Measurements from ENCODE around the gene PAK1. TPM values are rescaled to one million over a fixed set of nuclear protein-coding genes. Genes with fewer than 3 reads are reported as not detected.
A peak's percentile ranks its signal among the peaks of the same experiment; 100 is the strongest.

The PAK1 gene
- polyA plus RNA-seq, 1 donor, result 81.0 TPM

DNA sequence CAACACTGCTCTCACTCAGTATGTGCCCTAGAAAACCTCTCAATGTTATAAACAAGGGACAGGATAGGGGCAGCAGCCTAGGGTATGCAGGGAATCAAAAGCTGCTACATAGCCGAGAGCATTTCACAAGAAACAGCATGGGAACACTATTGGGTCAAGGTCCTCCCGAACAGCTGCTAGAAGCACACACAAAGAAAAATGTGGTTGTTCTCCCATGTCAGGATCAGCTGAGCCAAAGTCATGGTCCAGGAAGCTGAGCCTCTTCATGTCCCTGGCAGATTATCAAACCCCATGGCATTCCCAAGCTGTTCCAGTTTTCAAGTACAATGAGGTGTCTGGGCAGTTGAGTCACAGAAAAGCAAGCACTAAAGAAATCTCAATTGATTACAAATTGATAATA is 151.4 kb downstream of the PAK1 start:
- no peaks in the 10 kb centered on the region for H3K9me3 ChIP-seq (ENCODE audit: control insufficient read depth, low read depth, low read length)
- H3K4me1 ChIP-seq (ENCODE audit: control insufficient read depth, insufficient read depth, low read length), result no peaks in the 10 kb centered on the region
- no peak overlapping the region for H3K27ac ChIP-seq (ENCODE audit: low read length)
- H3K4me3 ChIP-seq (ENCODE audit: low read length), result no peak overlapping the region
- DNase-seq, result no peak
- H3K36me3 ChIP-seq (ENCODE audit: control insufficient read depth, insufficient read depth, low read length), result peaks cover 30% of the 10 kb centered on the region
- no CpG with 5 or more reads among the region's 2 CpGs for WGBS (ENCODE audit: insufficient coverage, low lambda C conversion rate)
- H3K27me3 ChIP-seq (ENCODE audit: control insufficient read depth, insufficient read depth, low read length), result no peaks in the 10 kb centered on the region

DNA sequence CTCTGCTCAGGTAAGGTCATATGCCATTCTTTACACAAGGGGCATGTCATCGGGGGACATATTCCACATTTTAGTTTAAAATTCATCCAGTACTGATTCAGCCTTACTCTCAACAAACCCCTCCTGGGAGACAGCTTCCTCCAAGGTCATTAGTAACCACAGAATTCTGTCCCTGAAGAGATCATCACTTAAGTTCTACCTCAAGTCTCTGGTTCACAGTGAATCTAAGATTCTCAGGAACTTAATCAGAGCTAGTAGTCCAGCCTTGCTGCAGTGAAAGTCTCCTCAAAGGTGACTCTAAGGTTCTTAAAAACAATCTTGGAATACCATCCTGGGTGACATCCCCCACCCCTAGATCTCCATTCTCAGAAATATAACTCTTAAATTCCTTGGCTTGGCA is 153.5 kb downstream of the PAK1 start:
- H3K27me3 ChIP-seq (ENCODE audit: control insufficient read depth, insufficient read depth, low read length), result no peaks in the 10 kb centered on the region
- no peak overlapping the region for H3K27ac ChIP-seq (ENCODE audit: low read length)
- no peak for DNase-seq
- no peaks in the 10 kb centered on the region for H3K9me3 ChIP-seq (ENCODE audit: control insufficient read depth, low read depth, low read length)
- no peaks in the 10 kb centered on the region for H3K4me1 ChIP-seq (ENCODE audit: control insufficient read depth, insufficient read depth, low read length)
- peaks cover 18% of the 10 kb centered on the region for H3K36me3 ChIP-seq (ENCODE audit: control insufficient read depth, insufficient read depth, low read length)
- WGBS (ENCODE audit: insufficient coverage, low lambda C conversion rate), result 60% methylated on average over 1 of the region's 1 CpG
- H3K4me3 ChIP-seq (ENCODE audit: low read length), result no peak overlapping the region

DNA sequence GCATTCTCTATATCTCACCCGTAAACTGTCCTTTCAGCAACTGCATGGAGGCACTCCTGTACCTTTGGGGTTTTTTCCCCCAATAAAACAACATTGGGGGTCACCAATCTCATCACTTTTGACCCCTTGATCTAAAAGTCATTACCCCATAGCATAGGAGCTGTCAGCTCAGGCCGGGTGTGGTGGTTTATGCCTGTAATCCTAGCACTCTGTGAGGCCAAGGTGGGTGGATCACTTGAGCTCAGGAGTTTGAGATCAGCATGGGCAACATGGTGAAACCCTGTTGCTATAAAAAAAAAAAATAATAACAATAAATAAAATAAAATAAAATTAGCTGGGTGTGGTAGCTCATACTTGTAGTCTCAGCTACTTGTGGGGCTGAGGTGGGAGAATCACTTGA is 155.3 kb downstream of the PAK1 start:
- Histone ChIP-seq H3K27ac (ENCODE audit: low read length) (no peak overlapping the region), H3K36me3 (ENCODE audit: control insufficient read depth, insufficient read depth, low read length) (peaks cover 15% of the 10 kb centered on the region), H3K27me3 (ENCODE audit: control insufficient read depth, insufficient read depth, low read length) (no peaks in the 10 kb centered on the region), H3K4me3 (ENCODE audit: low read length) (no peak overlapping the region), H3K9me3 (ENCODE audit: control insufficient read depth, low read depth, low read length) (no peaks in the 10 kb centered on the region), H3K4me1 (ENCODE audit: control insufficient read depth, insufficient read depth, low read length) (no peaks in the 10 kb centered on the region)
- WGBS (ENCODE audit: insufficient coverage, low lambda C conversion rate), result 100% methylated on average over 1 of the region's 2 CpGs
- DNase-seq, result no peak

DNA sequence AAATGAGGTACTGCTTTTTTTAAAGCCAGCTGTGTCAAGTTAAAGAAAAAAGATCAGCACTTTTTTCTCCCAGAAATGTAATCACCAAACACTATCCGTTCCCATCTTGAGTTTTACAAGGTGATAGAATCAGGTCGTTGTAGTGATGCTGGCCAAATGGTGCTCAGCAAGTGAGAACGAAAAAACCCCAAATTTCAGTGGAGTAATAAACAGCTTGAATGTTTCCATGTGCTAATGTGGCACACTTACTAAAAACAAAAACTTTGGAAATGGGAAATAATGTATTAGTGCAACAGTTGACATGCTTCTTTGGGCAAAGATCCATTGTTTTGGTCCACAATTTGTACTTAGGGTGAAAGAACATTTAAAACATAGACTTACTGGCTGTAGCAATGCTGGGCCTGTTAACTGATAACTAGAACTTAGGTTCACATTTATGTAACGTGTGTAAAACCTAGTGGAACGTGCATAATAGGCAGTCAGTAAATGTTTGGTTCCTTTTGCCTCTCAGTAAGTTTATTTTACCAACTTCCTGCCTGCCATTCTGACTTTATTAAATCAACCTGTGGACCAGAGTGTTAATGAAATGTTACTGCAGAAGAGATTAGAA is 157.1 kb downstream of the PAK1 start:
- Histone ChIP-seq H3K4me1 (ENCODE audit: control insufficient read depth, insufficient read depth, low read length) (no peaks in the 10 kb centered on the region), H3K27ac (ENCODE audit: low read length) (no peak overlapping the region), H3K9me3 (ENCODE audit: control insufficient read depth, low read depth, low read length) (no peaks in the 10 kb centered on the region), H3K4me3 (ENCODE audit: low read length) (no peak overlapping the region), H3K36me3 (ENCODE audit: control insufficient read depth, insufficient read depth, low read length) (peaks cover 4% of the 10 kb centered on the region), H3K27me3 (ENCODE audit: control insufficient read depth, insufficient read depth, low read length) (no peaks in the 10 kb centered on the region)
- DNase-seq, result no peak
- WGBS (ENCODE audit: insufficient coverage, low lambda C conversion rate), result 47% methylated on average over 3 of the region's 5 CpGs

DNA sequence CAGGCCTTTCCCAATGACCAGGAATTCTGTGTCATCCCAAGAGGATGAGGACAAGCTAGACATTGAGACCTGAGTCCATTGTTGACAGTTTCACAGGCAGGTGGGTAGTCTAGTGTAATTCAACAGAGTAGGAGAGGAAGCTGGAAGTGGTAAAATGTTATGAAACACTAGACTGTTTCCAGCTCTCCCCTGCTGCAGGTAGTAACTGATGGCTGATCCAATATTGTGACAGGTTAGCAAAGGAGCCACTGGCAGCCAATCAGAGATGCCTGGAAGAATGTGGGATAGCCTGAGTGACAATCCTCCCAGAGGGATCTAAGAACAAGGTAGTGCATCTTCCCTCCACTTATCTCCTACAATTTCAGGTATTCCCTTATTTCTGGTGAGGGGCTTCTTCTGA is 161.8 kb downstream of the PAK1 start:
- H3K27me3 ChIP-seq (ENCODE audit: control insufficient read depth, insufficient read depth, low read length), result no peaks in the 10 kb centered on the region
- H3K27ac ChIP-seq (ENCODE audit: low read length), result no peak overlapping the region
- no peak for DNase-seq
- no peak overlapping the region for H3K4me3 ChIP-seq (ENCODE audit: low read length)
- H3K36me3 ChIP-seq (ENCODE audit: control insufficient read depth, insufficient read depth, low read length), result no peaks in the 10 kb centered on the region
- peaks cover 7% of the 10 kb centered on the region for H3K4me1 ChIP-seq (ENCODE audit: control insufficient read depth, insufficient read depth, low read length)
- no peaks in the 10 kb centered on the region for H3K9me3 ChIP-seq (ENCODE audit: control insufficient read depth, low read depth, low read length)

DNA sequence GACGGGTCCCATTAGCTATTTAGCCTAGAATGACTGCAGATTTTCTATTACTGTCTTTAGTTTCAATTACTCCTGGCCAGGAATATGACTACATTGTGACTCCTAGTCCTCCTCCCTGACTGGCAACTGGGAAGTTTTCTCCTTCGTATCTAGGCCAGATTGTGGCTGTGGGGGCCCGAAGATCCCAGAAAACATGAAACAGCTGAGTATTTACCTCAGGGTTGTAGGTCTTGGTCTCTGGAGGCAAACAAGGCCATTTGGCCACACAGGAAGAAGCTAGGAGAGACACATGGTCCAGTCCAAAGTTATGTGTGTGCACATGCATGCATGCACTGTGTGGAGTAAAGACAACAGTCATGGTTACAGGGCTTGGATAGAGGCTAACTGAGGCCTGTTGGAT is 162.2 kb downstream of the PAK1 start:
- H3K27ac ChIP-seq (ENCODE audit: low read length), result no peak overlapping the region
- DNase-seq, result no peak
- no CpG with 5 or more reads among the region's 3 CpGs for WGBS (ENCODE audit: insufficient coverage, low lambda C conversion rate)
- no peaks in the 10 kb centered on the region for H3K36me3 ChIP-seq (ENCODE audit: control insufficient read depth, insufficient read depth, low read length)
- no peak overlapping the region for H3K4me3 ChIP-seq (ENCODE audit: low read length)
- no peaks in the 10 kb centered on the region for H3K27me3 ChIP-seq (ENCODE audit: control insufficient read depth, insufficient read depth, low read length)
- H3K4me1 ChIP-seq (ENCODE audit: control insufficient read depth, insufficient read depth, low read length), result peaks cover 7% of the 10 kb centered on the region
- no peaks in the 10 kb centered on the region for H3K9me3 ChIP-seq (ENCODE audit: control insufficient read depth, low read depth, low read length)

DNA sequence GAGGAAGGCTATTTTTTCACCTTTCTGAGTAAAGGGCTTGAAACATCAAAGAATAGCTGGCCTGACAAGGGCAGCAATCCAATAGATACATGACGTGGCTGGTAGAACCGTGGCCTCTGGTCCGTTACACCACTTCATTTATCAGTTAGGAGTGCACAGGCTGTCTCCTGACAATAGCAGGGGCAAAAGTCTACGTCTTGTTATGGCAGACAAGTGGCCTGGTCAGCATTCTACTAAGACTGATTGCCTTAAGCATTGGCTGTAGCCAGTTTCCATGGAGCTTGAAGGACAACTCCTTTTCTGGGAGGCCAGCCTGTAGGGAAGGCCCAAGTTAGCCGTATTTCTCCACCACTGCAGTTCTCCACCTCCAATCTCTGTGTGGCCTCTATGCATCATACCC is 163.2 kb downstream of the PAK1 start:
- Histone ChIP-seq H3K4me3 (ENCODE audit: low read length) (no peak overlapping the region), H3K27me3 (ENCODE audit: control insufficient read depth, insufficient read depth, low read length) (no peaks in the 10 kb centered on the region), H3K9me3 (ENCODE audit: control insufficient read depth, low read depth, low read length) (no peaks in the 10 kb centered on the region), H3K27ac (ENCODE audit: low read length) (peak overlapping the region; percentile 62), H3K36me3 (ENCODE audit: control insufficient read depth, insufficient read depth, low read length) (no peaks in the 10 kb centered on the region), H3K4me1 (ENCODE audit: control insufficient read depth, insufficient read depth, low read length) (peaks cover 7% of the 10 kb centered on the region)
- no CpG with 5 or more reads among the region's 5 CpGs for WGBS (ENCODE audit: insufficient coverage, low lambda C conversion rate)
- peak; percentile 78 to 86 for DNase-seq

DNA sequence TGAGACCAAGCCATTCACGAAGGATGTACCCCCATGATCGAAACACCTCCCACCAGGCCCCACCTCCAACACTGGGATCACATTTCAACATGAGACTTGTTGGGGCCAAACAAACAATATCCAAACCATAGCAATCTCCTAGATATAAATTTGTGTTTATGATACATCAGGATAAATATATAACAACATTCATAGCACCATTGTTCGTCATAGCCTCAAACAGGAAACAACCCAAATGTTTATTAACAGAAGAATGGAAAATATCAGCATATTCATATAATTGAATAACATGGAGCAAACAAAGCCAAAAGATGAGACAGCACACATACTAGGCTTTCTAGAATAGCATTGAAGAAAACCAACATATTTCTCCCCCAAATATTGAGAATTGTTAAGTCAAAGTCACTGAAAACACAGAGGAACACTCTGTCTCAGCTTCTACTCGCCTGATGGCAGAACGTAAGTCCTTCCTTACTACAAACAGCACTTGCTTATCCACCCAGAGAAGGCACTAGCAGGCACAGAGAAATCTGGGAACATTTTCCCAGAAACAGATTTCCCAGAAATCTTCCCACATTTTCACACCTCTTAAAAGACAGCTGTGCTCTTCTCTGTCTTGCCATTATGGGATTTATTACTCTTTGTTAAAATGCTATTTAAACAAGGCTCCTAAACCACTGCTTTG is 164.4 kb downstream of the PAK1 start:
- H3K4me3 ChIP-seq (ENCODE audit: low read length), result no peak overlapping the region
- no CpG with 5 or more reads among the region's 5 CpGs for WGBS (ENCODE audit: insufficient coverage, low lambda C conversion rate)
- peaks cover 7% of the 10 kb centered on the region for H3K4me1 ChIP-seq (ENCODE audit: control insufficient read depth, insufficient read depth, low read length)
- H3K36me3 ChIP-seq (ENCODE audit: control insufficient read depth, insufficient read depth, low read length), result no peaks in the 10 kb centered on the region
- H3K9me3 ChIP-seq (ENCODE audit: control insufficient read depth, low read depth, low read length), result no peaks in the 10 kb centered on the region
- no peak overlapping the region for H3K27ac ChIP-seq (ENCODE audit: low read length)
- no peak for DNase-seq
- H3K27me3 ChIP-seq (ENCODE audit: control insufficient read depth, insufficient read depth, low read length), result no peaks in the 10 kb centered on the region

DNA sequence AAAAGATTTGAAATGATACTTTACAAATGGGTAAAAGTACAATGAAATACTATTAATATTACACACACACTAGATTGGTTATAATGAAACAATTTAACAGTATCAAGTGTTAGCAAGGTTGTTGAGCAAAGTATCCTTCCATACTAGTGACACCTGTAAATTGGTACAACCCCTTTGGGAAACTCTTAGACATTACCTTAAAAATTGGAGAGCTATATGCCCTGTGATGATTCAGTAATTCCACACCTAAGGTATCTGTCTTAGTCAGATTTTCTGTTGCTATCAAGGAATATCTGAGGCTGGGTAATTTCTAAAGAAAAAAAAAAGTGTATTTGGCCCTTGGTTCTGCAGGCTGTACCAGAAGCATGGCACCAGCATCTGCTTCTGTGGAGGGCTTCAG is 165.1 kb downstream of the PAK1 start:
- H3K9me3 ChIP-seq (ENCODE audit: control insufficient read depth, low read depth, low read length), result no peaks in the 10 kb centered on the region

DNA sequence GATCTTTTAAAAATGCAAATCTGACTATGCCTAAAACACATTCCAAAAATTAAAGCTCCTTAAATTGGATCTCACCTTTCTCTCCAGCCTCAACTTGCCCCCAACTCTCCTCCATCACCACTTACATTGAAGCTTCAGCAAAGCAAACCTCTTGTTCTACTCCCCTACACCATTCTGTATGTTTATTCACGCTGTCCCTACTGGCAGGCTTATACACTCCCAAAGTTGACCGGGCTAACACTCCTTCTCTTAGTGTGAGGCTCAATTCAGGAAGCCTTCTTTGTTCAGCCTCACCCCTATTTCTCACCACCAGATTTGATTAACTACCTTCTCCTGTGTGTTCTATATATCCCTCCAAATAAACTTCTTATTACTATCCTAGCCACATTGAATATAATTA is 170.6 kb downstream of the PAK1 start:
- no peak overlapping the region for H3K27ac ChIP-seq (ENCODE audit: low read length)
- no peaks in the 10 kb centered on the region for H3K27me3 ChIP-seq (ENCODE audit: control insufficient read depth, insufficient read depth, low read length)
- H3K4me3 ChIP-seq (ENCODE audit: low read length), result no peak overlapping the region
- WGBS (ENCODE audit: insufficient coverage, low lambda C conversion rate), result 40% methylated on average over 1 of the region's 2 CpGs
- no peaks in the 10 kb centered on the region for H3K4me1 ChIP-seq (ENCODE audit: control insufficient read depth, insufficient read depth, low read length)
- H3K9me3 ChIP-seq (ENCODE audit: control insufficient read depth, low read depth, low read length), result peaks cover 2% of the 10 kb centered on the region
- DNase-seq, result no peak
- no peaks in the 10 kb centered on the region for H3K36me3 ChIP-seq (ENCODE audit: control insufficient read depth, insufficient read depth, low read length)

More for the DNA sequence above, 165.1 kb downstream of the PAK1 start:
- Histone ChIP-seq H3K27me3 (ENCODE audit: control insufficient read depth, insufficient read depth, low read length) (no peaks in the 10 kb centered on the region), H3K4me1 (ENCODE audit: control insufficient read depth, insufficient read depth, low read length) (peaks cover 7% of the 10 kb centered on the region), H3K4me3 (ENCODE audit: low read length) (no peak overlapping the region), H3K27ac (ENCODE audit: low read length) (no peak overlapping the region), H3K36me3 (ENCODE audit: control insufficient read depth, insufficient read depth, low read length) (no peaks in the 10 kb centered on the region)
- DNase-seq, result no peak

DNA sequence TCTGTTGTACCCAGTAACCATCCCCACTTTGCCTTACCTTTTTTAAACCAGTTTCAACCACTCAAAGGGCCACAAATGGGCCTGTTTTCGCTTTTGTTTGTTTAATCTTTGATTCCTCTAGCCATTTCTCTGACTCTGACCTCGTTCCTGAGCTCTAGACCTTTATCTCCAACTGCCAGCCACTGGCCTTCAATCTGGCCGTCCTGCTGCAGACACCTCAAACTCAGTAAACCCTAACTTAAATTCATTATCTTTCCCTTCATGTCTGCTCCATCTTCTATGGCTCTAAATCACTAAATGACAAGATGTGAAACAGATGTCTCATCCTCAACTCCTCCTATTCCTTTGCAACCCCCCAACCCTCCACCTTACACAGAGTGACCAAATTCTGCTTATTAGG is 171.1 kb downstream of the PAK1 start:
- Histone ChIP-seq H3K27ac (ENCODE audit: low read length) (no peak overlapping the region), H3K9me3 (ENCODE audit: control insufficient read depth, low read depth, low read length) (peaks cover 2% of the 10 kb centered on the region)
- 100% methylated on average over 1 of the region's 3 CpGs for WGBS (ENCODE audit: insufficient coverage, low lambda C conversion rate)

More for the DNA sequence above, 171.1 kb downstream of the PAK1 start:
- DNase-seq, result no peak
- H3K4me1 ChIP-seq (ENCODE audit: control insufficient read depth, insufficient read depth, low read length), result no peaks in the 10 kb centered on the region
- no peaks in the 10 kb centered on the region for H3K27me3 ChIP-seq (ENCODE audit: control insufficient read depth, insufficient read depth, low read length)
- no peak overlapping the region for H3K4me3 ChIP-seq (ENCODE audit: low read length)
- H3K36me3 ChIP-seq (ENCODE audit: control insufficient read depth, insufficient read depth, low read length), result no peaks in the 10 kb centered on the region
